ENCODE measurements around the gene ZFYVE19.
"Not testable (repeated sequence)": the region's sequence is repeated elsewhere in the genome, so short reads cannot be mapped to it uniquely, and the experiment has no call there.

ZFYVE19 gene

GRCh38 chr15:40847223-40847961 is 40.5 kb downstream of the ZFYVE19 start:
- DNase-seq (ENCODE audit: low read depth), result no peak

GRCh38 chr15:40850576-40851112 is 43.8 kb downstream of the ZFYVE19 start:
- no peak for DNase-seq (ENCODE audit: low read depth)

- DNase-seq (ENCODE audit: low read depth), result no peak
Measured at GRCh38 chr15:40852529-40852928, 45.6 kb downstream of the ZFYVE19 start.

GRCh38 chr15:40853241-40853890 is 46.5 kb downstream of the ZFYVE19 start:
- DNase-seq (ENCODE audit: low read depth), result no peak

- no peak for DNase-seq (ENCODE audit: low read depth)
Measured at GRCh38 chr15:40854161-40854560, 47.3 kb downstream of the ZFYVE19 start.

GRCh38 chr15:40855706-40856234 is 48.9 kb downstream of the ZFYVE19 start:
- DNase-seq (ENCODE audit: low read depth), result no peak

GRCh38 chr15:40856746-40857145 is 49.9 kb downstream of the ZFYVE19 start:
- no peak for DNase-seq (ENCODE audit: low read depth)

GRCh38 chr15:40857601-40858341 is 50.9 kb downstream of the ZFYVE19 start:
- DNase-seq (ENCODE audit: low read depth), result peak; percentile 61

GRCh38 chr15:40858706-40859105 is 51.8 kb downstream of the ZFYVE19 start:
- no peak for DNase-seq (ENCODE audit: low read depth)

- peak; percentile 74 for DNase-seq (ENCODE audit: low read depth)
Measured at GRCh38 chr15:40859206-40859851, 52.4 kb downstream of the ZFYVE19 start.

GRCh38 chr15:40861147-40861546 is 54.3 kb downstream of the ZFYVE19 start:
- DNase-seq (ENCODE audit: low read depth), result not testable (repeated sequence)

- DNase-seq (ENCODE audit: low read depth), result no peak
Measured at GRCh38 chr15:40863660-40864270, 56.9 kb downstream of the ZFYVE19 start.

All from stimulated activated CD8-positive, alpha-beta memory T cell treated with anti-CD3 and anti-CD28 coated beads, Interleukin-7, amount 100 ng/mL, for 24 hours (primary cell).